ENCODE measurements around the gene TCF21. TPM values are rescaled to one million over a fixed set of nuclear protein-coding genes. Genes with fewer than 3 reads are reported as not detected.

Gene TCF21
- total RNA-seq, 2 experiments from 2014 or later: not detected

- DNase-seq (ENCODE audit: low spot score): no peak
- H3K4me3 ChIP-seq (ENCODE audit: low read depth, low read length, poor library complexity, severe bottlenecking): no peak overlapping the region
- POLR2A ChIA-PET: no interaction called here
Observed at GRCh38 chr6:133865680-133866079, 23.2 kb upstream of the TCF21 start.

GRCh38 chr6:133871131-133871530 lies 17.8 kb upstream of the TCF21 start:
- TF ChIP-seq EZH2phosphoT487 (IDR thresholded peaks at IDR 0.05; ENCODE audit: borderline replicate concordance, low read depth, low read length): no peak
- TF ChIP-seq, protein P1, sequence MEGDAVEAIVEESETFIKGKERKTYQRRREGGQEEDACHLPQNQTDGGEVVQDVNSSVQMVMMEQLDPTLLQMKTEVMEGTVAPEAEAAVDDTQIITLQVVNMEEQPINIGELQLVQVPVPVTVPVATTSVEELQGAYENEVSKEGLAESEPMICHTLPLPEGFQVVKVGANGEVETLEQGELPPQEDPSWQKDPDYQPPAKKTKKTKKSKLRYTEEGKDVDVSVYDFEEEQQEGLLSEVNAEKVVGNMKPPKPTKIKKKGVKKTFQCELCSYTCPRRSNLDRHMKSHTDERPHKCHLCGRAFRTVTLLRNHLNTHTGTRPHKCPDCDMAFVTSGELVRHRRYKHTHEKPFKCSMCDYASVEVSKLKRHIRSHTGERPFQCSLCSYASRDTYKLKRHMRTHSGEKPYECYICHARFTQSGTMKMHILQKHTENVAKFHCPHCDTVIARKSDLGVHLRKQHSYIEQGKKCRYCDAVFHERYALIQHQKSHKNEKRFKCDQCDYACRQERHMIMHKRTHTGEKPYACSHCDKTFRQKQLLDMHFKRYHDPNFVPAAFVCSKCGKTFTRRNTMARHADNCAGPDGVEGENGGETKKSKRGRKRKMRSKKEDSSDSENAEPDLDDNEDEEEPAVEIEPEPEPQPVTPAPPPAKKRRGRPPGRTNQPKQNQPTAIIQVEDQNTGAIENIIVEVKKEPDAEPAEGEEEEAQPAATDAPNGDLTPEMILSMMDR (conservative IDR thresholded peaks at IDR 0.05; ENCODE audit: low read length): no peak
- CTCF ChIA-PET (ENCODE audit: unreplicated experiment): no interaction called here
- no peak overlapping the region for H3K27ac ChIP-seq (ENCODE audit: low read depth, low read length, poor library complexity, severe bottlenecking)
- no peak overlapping the region for H3K4me2 ChIP-seq (ENCODE audit: low read length)
- H4K20me1 ChIP-seq (ENCODE audit: insufficient read depth, low read length): no peaks in the 10 kb centered on the region
- intact Hi-C loops (cut with micrococcal nuclease; ENCODE audit: unreplicated experiment): no loop called here
- no peaks in the 10 kb centered on the region for H3K9me3 ChIP-seq (ENCODE audit: low read length)
- no peak overlapping the region for H2AFZ ChIP-seq (ENCODE audit: low read length)
- H3K4me3 ChIP-seq (ENCODE audit: low read depth, low read length, poor library complexity, severe bottlenecking): no peak overlapping the region
- H3K79me2 ChIP-seq (ENCODE audit: insufficient read depth, low read depth, low read length): no peaks in the 10 kb centered on the region
- no peaks in the 10 kb centered on the region for H3K36me3 ChIP-seq (ENCODE audit: insufficient read depth, low read length)
- no peaks in the 10 kb centered on the region for H3K4me1 ChIP-seq (ENCODE audit: insufficient read depth, low read length, poor library complexity, severe bottlenecking)
- DNase-seq (ENCODE audit: low spot score): no peak
- H3K9me2 ChIP-seq (ENCODE audit: insufficient read depth, low read length): no peaks in the 10 kb centered on the region
- BruUV-seq (replicated peaks): no TSS peak
- POLR2A ChIA-PET: interaction anchor here (0.7 kb wide), 1 partner anchor 9 kb away, joined by 3 read pairs; no protein-coding TSS in a partner anchor

More at GRCh38 chr6:133865680-133866079, 23.2 kb upstream of the TCF21 start:
- H3K4me2 ChIP-seq (ENCODE audit: low read length): no peak overlapping the region
- TF ChIP-seq, protein P1 (conservative IDR thresholded peaks at IDR 0.05; ENCODE audit: low read length): no peak
- TF ChIP-seq EZH2phosphoT487 (IDR thresholded peaks at IDR 0.05; ENCODE audit: borderline replicate concordance, low read depth, low read length): no peak
- no peaks in the 10 kb centered on the region for H3K36me3 ChIP-seq (ENCODE audit: insufficient read depth, low read length)
- H2AFZ ChIP-seq (ENCODE audit: low read length): no peak overlapping the region
- CTCF ChIA-PET (ENCODE audit: unreplicated experiment): no interaction called here
- H3K9me3 ChIP-seq (ENCODE audit: low read length): no peaks in the 10 kb centered on the region
- H3K9me2 ChIP-seq (ENCODE audit: insufficient read depth, low read length): no peaks in the 10 kb centered on the region
- no peaks in the 10 kb centered on the region for H3K79me2 ChIP-seq (ENCODE audit: insufficient read depth, low read depth, low read length)
- no peaks in the 10 kb centered on the region for H3K4me1 ChIP-seq (ENCODE audit: insufficient read depth, low read length, poor library complexity, severe bottlenecking)
- intact Hi-C loops (cut with micrococcal nuclease; ENCODE audit: unreplicated experiment): no loop called here
- no TSS peak for BruUV-seq (replicated peaks)
- H4K20me1 ChIP-seq (ENCODE audit: insufficient read depth, low read length): no peaks in the 10 kb centered on the region
- H3K27ac ChIP-seq (ENCODE audit: low read depth, low read length, poor library complexity, severe bottlenecking): no peak overlapping the region

DNA sequence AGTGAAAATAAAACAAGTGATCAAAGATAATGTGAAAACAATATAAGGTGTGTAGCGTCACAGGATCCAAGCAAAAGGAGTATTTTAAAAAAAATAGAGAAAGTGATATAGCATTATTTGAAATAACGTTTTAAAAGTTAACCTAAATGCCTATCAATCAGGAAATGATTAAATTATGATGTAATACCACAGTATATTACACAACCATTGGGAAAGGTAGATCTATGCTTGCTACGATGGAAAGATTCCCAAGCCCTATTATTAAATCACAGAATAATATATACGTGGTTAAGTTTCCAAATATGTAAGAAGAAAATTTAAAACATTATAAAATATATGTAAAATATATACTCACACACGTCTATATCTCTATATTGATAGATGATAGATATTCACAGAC lies 15.4 kb upstream of the TCF21 start:
- Histone ChIP-seq H3K36me3 (ENCODE audit: insufficient read depth, low read length) (no peaks in the 10 kb centered on the region), H3K4me3 (ENCODE audit: low read depth, low read length, poor library complexity, severe bottlenecking) (no peak overlapping the region), H2AFZ (ENCODE audit: low read length) (no peak overlapping the region), H3K4me1 (ENCODE audit: insufficient read depth, low read length, poor library complexity, severe bottlenecking) (no peaks in the 10 kb centered on the region), H3K9me3 (ENCODE audit: low read length) (no peaks in the 10 kb centered on the region), H3K4me2 (ENCODE audit: low read length) (no peak overlapping the region), H3K27ac (ENCODE audit: low read depth, low read length, poor library complexity, severe bottlenecking) (no peak overlapping the region), H3K79me2 (ENCODE audit: insufficient read depth, low read depth, low read length) (no peaks in the 10 kb centered on the region), H4K20me1 (ENCODE audit: insufficient read depth, low read length) (no peaks in the 10 kb centered on the region), H3K9me2 (ENCODE audit: insufficient read depth, low read length) (no peaks in the 10 kb centered on the region)
- TF ChIP-seq EZH2phosphoT487 (IDR thresholded peaks at IDR 0.05; ENCODE audit: borderline replicate concordance, low read depth, low read length): no peak
- TF ChIP-seq, protein P1 (conservative IDR thresholded peaks at IDR 0.05; ENCODE audit: low read length): no peak
- no TSS peak for BruUV-seq (replicated peaks)
- ChIA-PET POLR2A (no interaction called here), CTCF (ENCODE audit: unreplicated experiment) (no interaction called here)
- intact Hi-C loops (cut with micrococcal nuclease; ENCODE audit: unreplicated experiment): no loop called here
- DNase-seq (ENCODE audit: low spot score): no peak

Data from OCI-LY7 (cell line).